HCT116 (cell line): ENCODE measurements around the gene DHDH. TPM values are rescaled to one million over a fixed set of nuclear protein-coding genes. Genes with fewer than 3 reads are reported as not detected.
"Not testable (repeated sequence)": the region's sequence is repeated elsewhere in the genome, so short reads cannot be mapped to it uniquely, and the experiment has no call there.

ENCODE experiments used
- ATAC-seq: fragments of 200-7000 bp; cut with Tn5 transposase; 2 replicates; pipeline ENCODE4 v1.9.1; 2020; ENCODE audit warnings: mild to moderate bottlenecking, moderate library complexity
- BruUV-seq: library from RNA; stranded (reverse); fragments of 400-500 nt; replicated peaks from 2 replicates; lab custom pipeline; 2021; lab: Mats Ljungman, UMichigan
- CTCF ChIA-PET: fragments of 300-600 bp; sonication (Branson Sonifier 250); formaldehyde crosslinking; loops from one replicate; lab custom pipeline; 2021; ENCODE audit warnings: antibody characterized with exemption; lab: Charles Lee
- POLR2A ChIA-PET: fragments of 300-600, 350-600 bp; sonication (Branson Sonifier 250); formaldehyde crosslinking; loops from one replicate; lab custom pipeline; 2021; ENCODE audit warnings: antibody characterized with exemption; lab: Charles Lee
- RAD21 ChIA-PET, 2 experiments: fragments of 300-600 bp; sonication (Branson Sonifier 250); formaldehyde crosslinking; loops; one replicate each; lab custom pipeline; 2023; ENCODE audit warnings: low total read pairs in 2 of 2; ENCODE audit not compliant: uncharacterized antibody in 2 of 2, unreplicated experiment in 2 of 2, low non-redundant PET in 1 of 2; lab: Charles Lee
- DNase-seq: peaks from one replicate; pipeline ENCODE4 v3.0.0-alpha.2; 2010; ENCODE audit warnings: low read depth, low spot score
- H2AFZ ChIP-seq: fragments of 200-600 bp; shearing (Covaris generic), sonication (generic); 2 replicates; pipeline ENCODE4 v1.6.1; 2017; ENCODE audit warnings: low read depth, mixed run types, mixed read lengths, antibody characterized with exemption, low read length; ENCODE audit not compliant: poor library complexity, severe bottlenecking
- H3K27ac ChIP-seq: 2 replicates; pipeline ENCODE4 v1.5.1; 2012; ENCODE audit warnings: low read depth, low read length
- H3K27me3 ChIP-seq: fragments of 200-600 bp; sonication (generic); 2 replicates; pipeline ENCODE4 v1.6.1; 2016; ENCODE audit warnings: mixed run types, low read length, mixed read lengths; ENCODE audit not compliant: insufficient read depth
- H3K36me3 ChIP-seq, 2 experiments: fragments of 200-500 bp in 1 of 2; fragments of 200-600 bp in 1 of 2; sonication (Bioruptor generic) in 1 of 2; sonication (generic) in 1 of 2; 2 replicates each; pipeline versions ENCODE4 v1.5.1 to v1.6.1; 2014 to 2016; ENCODE audit warnings: low read length in 2 of 2, inconsistent platforms in 1 of 2, mixed read lengths in 1 of 2, mixed run types in 1 of 2; ENCODE audit not compliant: insufficient read depth in 2 of 2, control insufficient read depth in 1 of 2
- H3K4me1 ChIP-seq, 2 experiments: fragments of 200-600 bp in 1 of 2; sonication (generic) in 1 of 2; 2 replicates each; pipeline versions ENCODE4 v1.5.1 to v1.6.1; 2012 to 2017; ENCODE audit warnings: low read length in 2 of 2, inconsistent platforms in 1 of 2, mild to moderate bottlenecking in 1 of 2, mixed read lengths in 1 of 2, mixed run types in 1 of 2, moderate library complexity in 1 of 2; ENCODE audit not compliant: insufficient read depth in 2 of 2, control insufficient read depth in 1 of 2
- H3K4me2 ChIP-seq: fragments of 200-600 bp; sonication (generic); 2 replicates; pipeline ENCODE4 v1.6.1; 2017; ENCODE audit warnings: mixed run types, low read length, mixed read lengths
- H3K4me3 ChIP-seq, 2 experiments: fragments of 200-600 bp in 1 of 2; sonication (generic) in 1 of 2; replicated peaks in 1 of 2; 2 replicates each; pipeline ENCODE4 v1.5.1; 2011 to 2016; ENCODE audit warnings: low read length in 2 of 2, control low read depth in 1 of 2, low read depth in 1 of 2, mild to moderate bottlenecking in 1 of 2, mixed read lengths in 1 of 2, mixed run types in 1 of 2
- H3K79me2 ChIP-seq: fragments of 200-600 bp; sonication (generic); 2 replicates; pipeline ENCODE4 v1.6.1; 2017; ENCODE audit warnings: mild to moderate bottlenecking, mixed run types, low read length, moderate library complexity, mixed read lengths; ENCODE audit not compliant: insufficient read depth
- H3K9ac ChIP-seq: fragments of 200-600 bp; sonication (generic); 2 replicates; pipeline ENCODE4 v1.6.1; 2016; ENCODE audit warnings: low read length, mixed read lengths
- H3K9me2 ChIP-seq: fragments of 200-600 bp; sonication (generic), shearing (Covaris generic); 2 replicates; pipeline ENCODE4 v1.6.1; 2017; ENCODE audit warnings: mixed run types, mild to moderate bottlenecking, moderate library complexity; ENCODE audit not compliant: insufficient read depth
- H3K9me3 ChIP-seq, 2 experiments: fragments of 200-500 bp in 1 of 2; fragments of 200-600 bp in 1 of 2; sonication (Bioruptor generic) in 1 of 2; sonication (generic) in 1 of 2; 2 replicates each; pipeline ENCODE4 v1.6.1; 2014 to 2017; ENCODE audit warnings: low read length in 2 of 2, mixed read lengths in 2 of 2, inconsistent platforms in 1 of 2, low read depth in 1 of 2, mild to moderate bottlenecking in 1 of 2, mixed run types in 1 of 2, moderate library complexity in 1 of 2; ENCODE audit not compliant: control insufficient read depth in 1 of 2, insufficient read depth in 1 of 2
- H4K20me1 ChIP-seq: fragments of 200-600 bp; sonication (generic), shearing (Covaris generic); 2 replicates; pipeline ENCODE4 v1.6.1; 2017; ENCODE audit warnings: mixed run types, mild to moderate bottlenecking, moderate library complexity; ENCODE audit not compliant: insufficient read depth
- CEBPB ChIP-seq: IDR thresholded peaks from 2 replicates; pipeline ENCODE4 v1.6.1; 2012; ENCODE audit warnings: low read depth
- EGR1 ChIP-seq: IDR thresholded peaks from 2 replicates; pipeline ENCODE4 v1.6.1; 2012; ENCODE audit warnings: low read depth
- ELF1 ChIP-seq: IDR thresholded peaks from 2 replicates; pipeline ENCODE4 v1.6.1; 2012; ENCODE audit warnings: low read depth, borderline replicate concordance
- EZH2 ChIP-seq: fragments of 200-600 bp; sonication (generic); IDR thresholded peaks from 2 replicates; pipeline ENCODE4 v1.6.1; 2017; ENCODE audit warnings: antibody characterized with exemption, mixed run types
- FOSL1 ChIP-seq: IDR thresholded peaks from 2 replicates; pipeline ENCODE4 v1.6.1; 2012; ENCODE audit warnings: low read depth
- JUND ChIP-seq: IDR thresholded peaks from 2 replicates; pipeline ENCODE4 v1.6.1; 2012
- POLR2A ChIP-seq: IDR thresholded peaks from 2 replicates; pipeline ENCODE4 v1.7.0; 2011; ENCODE audit warnings: borderline replicate concordance; ENCODE audit not compliant: insufficient read depth, insufficient read length; ENCODE audit errors: extremely low read depth
- POLR2AphosphoS5 ChIP-seq: IDR thresholded peaks from 2 replicates; pipeline ENCODE4 v1.6.1; 2011; ENCODE audit warnings: mild to moderate bottlenecking, low read depth, low read length, moderate library complexity
- RAD21 ChIP-seq: IDR thresholded peaks from 2 replicates; pipeline ENCODE4 v1.6.1; 2012; ENCODE audit warnings: low read depth, mild to moderate bottlenecking
- SP1 ChIP-seq: IDR thresholded peaks from 2 replicates; pipeline ENCODE4 v1.6.1; 2012; ENCODE audit warnings: low read depth
- intact Hi-C: fragments of 100-400 bp; cut with micrococcal nuclease; formaldehyde crosslinking; loops from 2 replicates; pipeline ENCODE4 v1.10.0; 2022
- total RNA-seq: library from RNA; stranded (reverse); gene quantifications from one replicate; pipeline ENCODE4 v1.2.1, GENCODE V29; 2021; ENCODE audit not compliant: unreplicated experiment
- TF ChIP-seq, protein P1 (sequence below): IDR thresholded peaks from 2 replicates; pipeline ENCODE4 v1.6.1; 2012; ENCODE audit warnings: low read depth
- TF ChIP-seq, protein P2 (sequence below): IDR thresholded peaks from 2 replicates; pipeline ENCODE4 v1.6.1; 2012
- TF ChIP-seq, protein P3 (sequence below): IDR thresholded peaks from 2 replicates; pipeline ENCODE4 v1.6.1; 2012

DHDH gene
- total RNA-seq, 1 experiment from 2014 or later: 8.6 TPM

DNA sequence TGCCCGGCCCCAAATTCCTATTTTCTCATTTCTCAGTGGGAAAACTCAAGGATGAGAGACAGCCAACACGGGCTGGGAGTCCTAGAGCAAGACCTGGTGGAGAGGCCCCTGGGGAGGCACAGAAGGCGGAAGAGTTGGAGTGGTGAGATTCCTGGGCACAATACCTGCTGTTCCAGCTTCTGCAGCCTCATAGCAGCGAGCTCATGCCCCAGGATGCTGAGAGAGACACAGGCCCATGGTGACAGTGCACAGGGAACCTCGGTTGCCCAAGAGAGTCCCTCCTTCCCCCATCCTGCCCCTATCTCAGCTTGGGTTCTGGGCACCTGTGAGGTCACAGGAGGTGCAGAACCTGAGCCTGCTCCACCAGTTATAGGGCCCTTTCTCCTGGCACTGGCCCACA is 36.3 kb upstream of the DHDH start (continued):
- TF ChIP-seq, protein P1, sequence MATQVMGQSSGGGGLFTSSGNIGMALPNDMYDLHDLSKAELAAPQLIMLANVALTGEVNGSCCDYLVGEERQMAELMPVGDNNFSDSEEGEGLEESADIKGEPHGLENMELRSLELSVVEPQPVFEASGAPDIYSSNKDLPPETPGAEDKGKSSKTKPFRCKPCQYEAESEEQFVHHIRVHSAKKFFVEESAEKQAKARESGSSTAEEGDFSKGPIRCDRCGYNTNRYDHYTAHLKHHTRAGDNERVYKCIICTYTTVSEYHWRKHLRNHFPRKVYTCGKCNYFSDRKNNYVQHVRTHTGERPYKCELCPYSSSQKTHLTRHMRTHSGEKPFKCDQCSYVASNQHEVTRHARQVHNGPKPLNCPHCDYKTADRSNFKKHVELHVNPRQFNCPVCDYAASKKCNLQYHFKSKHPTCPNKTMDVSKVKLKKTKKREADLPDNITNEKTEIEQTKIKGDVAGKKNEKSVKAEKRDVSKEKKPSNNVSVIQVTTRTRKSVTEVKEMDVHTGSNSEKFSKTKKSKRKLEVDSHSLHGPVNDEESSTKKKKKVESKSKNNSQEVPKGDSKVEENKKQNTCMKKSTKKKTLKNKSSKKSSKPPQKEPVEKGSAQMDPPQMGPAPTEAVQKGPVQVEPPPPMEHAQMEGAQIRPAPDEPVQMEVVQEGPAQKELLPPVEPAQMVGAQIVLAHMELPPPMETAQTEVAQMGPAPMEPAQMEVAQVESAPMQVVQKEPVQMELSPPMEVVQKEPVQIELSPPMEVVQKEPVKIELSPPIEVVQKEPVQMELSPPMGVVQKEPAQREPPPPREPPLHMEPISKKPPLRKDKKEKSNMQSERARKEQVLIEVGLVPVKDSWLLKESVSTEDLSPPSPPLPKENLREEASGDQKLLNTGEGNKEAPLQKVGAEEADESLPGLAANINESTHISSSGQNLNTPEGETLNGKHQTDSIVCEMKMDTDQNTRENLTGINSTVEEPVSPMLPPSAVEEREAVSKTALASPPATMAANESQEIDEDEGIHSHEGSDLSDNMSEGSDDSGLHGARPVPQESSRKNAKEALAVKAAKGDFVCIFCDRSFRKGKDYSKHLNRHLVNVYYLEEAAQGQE: no peak
- TF ChIP-seq, protein P2, sequence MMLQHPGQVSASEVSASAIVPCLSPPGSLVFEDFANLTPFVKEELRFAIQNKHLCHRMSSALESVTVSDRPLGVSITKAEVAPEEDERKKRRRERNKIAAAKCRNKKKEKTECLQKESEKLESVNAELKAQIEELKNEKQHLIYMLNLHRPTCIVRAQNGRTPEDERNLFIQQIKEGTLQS: no peak
- TF ChIP-seq EGR1: no peak
- TF ChIP-seq EZH2: no peak
- no peak for TF ChIP-seq SP1
- TF ChIP-seq POLR2AphosphoS5: no peak
- no peak for TF ChIP-seq FOSL1
- TF ChIP-seq CEBPB: no peak
- TF ChIP-seq, protein P3, sequence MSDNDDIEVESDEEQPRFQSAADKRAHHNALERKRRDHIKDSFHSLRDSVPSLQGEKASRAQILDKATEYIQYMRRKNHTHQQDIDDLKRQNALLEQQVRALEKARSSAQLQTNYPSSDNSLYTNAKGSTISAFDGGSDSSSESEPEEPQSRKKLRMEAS: no peak
- no peak for TF ChIP-seq POLR2A
- no peak for TF ChIP-seq ELF1
- no peak for TF ChIP-seq JUND
- no peak for TF ChIP-seq RAD21

DNA sequence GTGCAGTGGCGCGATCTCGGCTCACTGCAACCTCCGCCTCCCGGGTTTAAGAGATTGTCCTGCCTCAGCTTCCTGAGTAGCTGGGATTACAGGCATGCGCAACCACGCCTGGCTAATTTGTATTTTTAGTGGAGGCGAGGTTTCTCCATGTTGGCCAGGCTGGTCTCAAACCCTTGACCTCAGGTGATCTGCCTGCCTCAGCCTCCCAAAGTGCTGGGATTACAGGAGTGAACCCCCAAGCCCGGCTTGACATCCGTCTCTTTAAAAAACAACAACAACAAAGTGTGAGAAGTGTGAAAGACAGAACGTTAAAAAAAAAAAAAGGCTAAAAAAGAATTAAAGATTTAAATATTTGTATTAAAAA is 34.1 kb upstream of the DHDH start:
- ChIA-PET CTCF (interaction anchor here (0.8 to 1.1 kb wide), 5 partner anchors 13 to 94 kb away, joined by 3 read pairs; partner anchors contain the start of genes GYS1 and RUVBL2), POLR2A (interaction anchor here (0.6 to 2.3 kb wide), 5 partner anchors 20 to 75 kb away, joined by 3 to 16 read pairs (median 5); partner anchors contain the start of genes DHDH and PPP1R15A)
- intact Hi-C loops, ATAC-seq, H3K4me3 ChIP-seq, H3K27me3 ChIP-seq, H3K9ac ChIP-seq, H3K9me3 ChIP-seq, H3K36me3 ChIP-seq, BruUV-seq, RAD21 ChIA-PET, DNase-seq, H2AFZ ChIP-seq, H3K9me2 ChIP-seq, H4K20me1 ChIP-seq: not testable (repeated sequence)
- peak overlapping the region; percentile 48; the same call in 1 of the 2 replicates for H3K27ac ChIP-seq
- peaks cover 10% of the 10 kb centered on the region; the same call in 1 of the 2 replicates for H3K79me2 ChIP-seq
- H3K4me1 ChIP-seq: peaks cover 3 to 26% of the 10 kb centered on the region in 2 experiments; a peak in 3 of 4 replicates
- H3K4me2 ChIP-seq: peak overlapping the region; percentile 95
